ENCODE data around the gene CHST8.

- TF ChIP-seq CTCF (conservative IDR thresholded peaks at IDR 0.05; ENCODE audit: low read depth, low read length) (no peak), EZH2 (IDR thresholded peaks at IDR 0.05; ENCODE audit: borderline replicate concordance, low read depth, low read length, poor library complexity, severe bottlenecking) (no peak)
Observed at GRCh38 chr19:33674626-33675367, 53.0 kb downstream of the CHST8 start.

All from A673 (cell line).